Activated CD8-positive, alpha-beta T cell treated with anti-CD3 and anti-CD28 coated beads for 36 hours (primary cell): ENCODE measurements around the gene CHN1. TPM values are rescaled to one million over a fixed set of nuclear protein-coding genes. Genes with fewer than 3 reads are reported as not detected.

Source experiments
- ATAC-seq: fragments of 200-7000 bp; cut with Tn5 transposase; one replicate; pipeline ENCODE4 v1.10.0; 2021; ENCODE audit warnings: mild to moderate bottlenecking, moderate library complexity
- CTCF ChIA-PET: fragments of 350-600 bp; sonication (Branson Sonifier 250); formaldehyde crosslinking; loops from one replicate; lab custom pipeline; 2021; ENCODE audit warnings: antibody characterized with exemption; lab: Charles Lee
- POLR2A ChIA-PET: fragments of 350-600 bp; sonication (Branson Sonifier 250); formaldehyde crosslinking; loops from one replicate; lab custom pipeline; 2021; ENCODE audit warnings: antibody characterized with exemption; lab: Charles Lee
- DNase-seq: peaks from one replicate; pipeline ENCODE4 v3.0.0-alpha.2; 2020
- H3K27ac Mint-ChIP-seq: one replicate; pipeline ENCODE4 v1.8.0; 2021; ENCODE audit warnings: mild to moderate bottlenecking, mixed read lengths
- H3K27me3 Mint-ChIP-seq: one replicate; pipeline ENCODE4 v1.8.0; 2021; ENCODE audit warnings: mixed read lengths
- H3K36me3 Mint-ChIP-seq: one replicate; pipeline ENCODE4 v1.8.0; 2021; ENCODE audit warnings: low read depth, mixed read lengths
- H3K4me1 Mint-ChIP-seq: one replicate; pipeline ENCODE4 v1.8.0; 2021; ENCODE audit warnings: low read depth, mixed read lengths
- H3K4me3 Mint-ChIP-seq: one replicate; pipeline ENCODE4 v1.8.0; 2021; ENCODE audit warnings: mild to moderate bottlenecking, moderate library complexity, mixed read lengths
- H3K9me3 Mint-ChIP-seq: one replicate; pipeline ENCODE4 v1.8.0; 2021; ENCODE audit warnings: mixed read lengths
- CTCF ChIP-seq: fragments of 200-600 bp; IDR thresholded peaks from one replicate; pipeline ENCODE4 v1.8.0; 2022; ENCODE audit warnings: antibody characterized with exemption, mild to moderate bottlenecking
- intact Hi-C: fragments of 100-400 bp; cut with micrococcal nuclease; formaldehyde crosslinking; loops from one replicate; pipeline ENCODE4 v1.10.0; 2022
- total RNA-seq, 2 experiments: library from RNA; stranded (reverse); gene quantifications; one replicate each; pipeline ENCODE4 v1.2.3, GENCODE V29; 2021

The CHN1 gene
- total RNA-seq, 2 experiments from 2014 or later: 2.9 to 3.0 TPM

DNA sequence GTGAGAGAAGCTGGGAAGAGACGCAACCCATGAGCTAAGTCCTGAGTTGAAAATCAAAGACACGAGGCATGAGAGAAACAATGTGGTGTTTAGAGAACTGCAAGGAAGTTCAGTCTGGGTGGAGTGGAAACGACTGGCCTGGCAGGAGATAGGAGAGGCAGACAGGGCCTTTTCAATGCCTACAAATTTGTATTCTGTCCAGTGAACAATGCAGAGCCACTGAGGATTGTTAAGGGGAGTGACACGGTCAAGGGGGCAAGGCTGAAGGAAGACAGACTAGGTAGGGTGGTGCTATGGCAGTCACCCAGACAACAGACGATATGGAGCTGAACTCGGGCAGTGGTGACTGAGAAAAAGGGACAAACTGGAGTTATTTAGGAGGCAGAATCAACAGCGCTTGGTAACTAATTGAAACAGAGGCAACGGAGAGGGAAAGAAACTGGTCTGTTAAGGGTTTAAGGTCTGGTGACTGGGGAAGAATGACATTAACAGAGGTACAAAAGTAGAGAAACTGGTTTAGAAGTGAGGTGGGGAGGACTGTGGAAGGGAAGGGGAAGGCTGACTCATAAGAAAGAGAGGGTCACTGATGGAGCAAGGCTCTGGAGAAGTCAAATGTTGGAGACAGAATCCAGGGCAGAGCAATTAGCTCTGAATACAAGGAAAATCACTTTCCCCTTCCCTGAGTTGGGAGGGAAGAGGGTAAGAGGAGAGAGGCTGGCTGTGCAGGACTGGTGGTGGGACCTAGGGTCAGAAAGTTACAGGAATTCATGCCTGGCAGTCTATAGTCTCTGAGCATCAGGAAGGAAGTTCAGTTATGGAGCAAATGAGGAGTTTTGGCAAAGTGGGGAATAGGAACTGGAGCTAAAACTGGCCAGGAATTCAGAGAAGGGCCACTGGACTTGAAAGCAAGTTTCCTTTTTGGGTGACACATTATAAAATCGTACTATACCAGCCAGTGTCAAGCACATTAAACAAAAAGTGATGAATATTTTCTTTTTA lies 177.5 kb downstream of the CHN1 start:
- POLR2A ChIA-PET: no interaction called here
- Mint-ChIP-seq H3K27me3 (no peaks in the 10 kb centered on the region), H3K36me3 (no peaks in the 10 kb centered on the region), H3K9me3 (no peaks in the 10 kb centered on the region), H3K27ac (no peak overlapping the region), H3K4me3 (no peak overlapping the region), H3K4me1 (peaks cover 24% of the 10 kb centered on the region)
- TF ChIP-seq CTCF: no peak
- ATAC-seq (no peak), DNase-seq (no peak)
- CTCF ChIA-PET: interaction anchor here (1.0 to 1.4 kb wide), 4 partner anchors 14 to 78 kb away, joined by 3 read pairs; no protein-coding TSS in a partner anchor
- intact Hi-C loops: no loop called here

- peaks cover 9% of the 10 kb centered on the region for H3K4me1 Mint-ChIP-seq
- no peak overlapping the region for H3K27ac Mint-ChIP-seq
- H3K36me3 Mint-ChIP-seq: no peaks in the 10 kb centered on the region
- ChIA-PET POLR2A (no interaction called here), CTCF (interaction anchor here (1.7 kb wide), 1 partner anchor 77 kb away, joined by 4 read pairs; no protein-coding TSS in a partner anchor)
- TF ChIP-seq CTCF: no peak
- H3K9me3 Mint-ChIP-seq: no peaks in the 10 kb centered on the region
- ATAC-seq: no peak
- no peak for DNase-seq
- H3K4me3 Mint-ChIP-seq: no peak overlapping the region
- intact Hi-C loops: no loop called here
- no peaks in the 10 kb centered on the region for H3K27me3 Mint-ChIP-seq
These were observed 179.1 kb downstream of the CHN1 start for GRCh38 chr2:174826051-174826450.

- ATAC-seq (no peak), DNase-seq (no peak)
- Mint-ChIP-seq H3K4me3 (no peak overlapping the region), H3K4me1 (no peaks in the 10 kb centered on the region), H3K27me3 (no peaks in the 10 kb centered on the region), H3K27ac (no peak overlapping the region), H3K36me3 (no peaks in the 10 kb centered on the region), H3K9me3 (no peaks in the 10 kb centered on the region)
- no peak for TF ChIP-seq CTCF
- intact Hi-C loops: no loop called here
- ChIA-PET CTCF (interaction anchor here (0.8 to 1.6 kb wide), 3 partner anchors 10 to 161 kb away, joined by 3 read pairs; no protein-coding TSS in a partner anchor), POLR2A (no interaction called here)
These were observed 181.1 kb downstream of the CHN1 start for GRCh38 chr2:174824068-174824467.

DNA sequence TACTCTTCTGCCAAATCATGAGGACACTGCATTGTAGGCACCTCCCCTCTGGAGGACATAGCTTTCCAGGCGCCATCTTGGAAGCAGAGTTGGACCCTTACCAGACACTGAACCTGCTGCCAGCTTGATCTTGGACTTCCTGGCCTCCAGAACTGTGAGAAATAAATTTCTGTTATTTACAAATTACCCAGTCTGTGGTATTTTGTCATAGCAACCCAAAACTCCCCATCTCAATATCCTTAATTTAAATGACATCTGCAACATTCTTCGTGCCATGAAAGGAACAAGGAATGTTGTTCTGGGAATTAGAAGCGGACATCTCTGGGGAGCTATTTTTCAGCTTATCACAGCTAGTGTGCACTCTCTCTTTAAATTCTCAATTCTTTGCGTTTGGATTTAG lies 183.6 kb downstream of the CHN1 start:
- ATAC-seq (no peak), DNase-seq (no peak)
- ChIA-PET CTCF (interaction anchor here (1.6 kb wide), 1 partner anchor 10 kb away, joined by 4 read pairs; no protein-coding TSS in a partner anchor), POLR2A (no interaction called here)
- H3K36me3 Mint-ChIP-seq: no peaks in the 10 kb centered on the region
- H3K9me3 Mint-ChIP-seq: no peaks in the 10 kb centered on the region
- H3K27ac Mint-ChIP-seq: no peak overlapping the region
- intact Hi-C loops: no loop called here
- H3K27me3 Mint-ChIP-seq: no peaks in the 10 kb centered on the region
- no peaks in the 10 kb centered on the region for H3K4me1 Mint-ChIP-seq
- H3K4me3 Mint-ChIP-seq: no peak overlapping the region
- TF ChIP-seq CTCF: no peak

GRCh38 chr2:174820361-174820760 lies 184.8 kb downstream of the CHN1 start:
- ATAC-seq: no peak
- TF ChIP-seq CTCF: no peak
- Mint-ChIP-seq H3K27ac (no peak overlapping the region), H3K36me3 (no peaks in the 10 kb centered on the region), H3K9me3 (no peaks in the 10 kb centered on the region), H3K4me1 (no peaks in the 10 kb centered on the region), H3K27me3 (no peaks in the 10 kb centered on the region), H3K4me3 (no peak overlapping the region)
- DNase-seq: no peak
- ChIA-PET CTCF (interaction anchor here (1.6 kb wide), 1 partner anchor 8 kb away, joined by 4 read pairs; no protein-coding TSS in a partner anchor), POLR2A (no interaction called here)
- intact Hi-C loops: no loop called here
